WERI-Rb-1 (cell line): Measurements from ENCODE around the gene TUBGCP3.
"Not testable (repeated sequence)": the region's sequence is repeated elsewhere in the genome, so short reads cannot be mapped to it uniquely, and the experiment has no call there.

ENCODE experiments used
- DNase-seq: peaks from one replicate; pipeline ENCODE4 v3.0.0-alpha.2; 2020
- H3K27ac ChIP-seq: fragments of 250-450 bp; sonication (Bioruptor Pico); 2 replicates; pipeline ENCODE4 v1.5.1; 2020; ENCODE audit warnings: mild to moderate bottlenecking, moderate library complexity
- H3K27me3 ChIP-seq: fragments of 250-450 bp; sonication (Bioruptor Pico); 2 replicates; pipeline ENCODE4 v1.5.1; 2021; ENCODE audit warnings: mild to moderate bottlenecking, low read depth, moderate library complexity; ENCODE audit not compliant: insufficient read depth, severe bottlenecking
- H3K36me3 ChIP-seq: fragments of 250-450 bp; sonication (Bioruptor Pico); 2 replicates; pipeline ENCODE4 v1.5.1; 2020; ENCODE audit warnings: mild to moderate bottlenecking, moderate library complexity
- H3K4me3 ChIP-seq: 2 replicates; pipeline ENCODE4 v1.5.1; 2011; ENCODE audit warnings: low read depth, mild to moderate bottlenecking, control low read depth, low read length
- H3K9me3 ChIP-seq: fragments of 250-450 bp; sonication (Bioruptor Pico); 2 replicates; pipeline ENCODE4 v1.5.1; 2021; ENCODE audit warnings: mild to moderate bottlenecking, moderate library complexity; ENCODE audit not compliant: severe bottlenecking
- TF ChIP-seq, protein P1 (sequence below): IDR thresholded peaks from 2 replicates; pipeline ENCODE4 v1.5.1; 2011; ENCODE audit warnings: low read depth, mild to moderate bottlenecking, control low read depth, inconsistent platforms, low read length

The TUBGCP3 gene

DNA sequence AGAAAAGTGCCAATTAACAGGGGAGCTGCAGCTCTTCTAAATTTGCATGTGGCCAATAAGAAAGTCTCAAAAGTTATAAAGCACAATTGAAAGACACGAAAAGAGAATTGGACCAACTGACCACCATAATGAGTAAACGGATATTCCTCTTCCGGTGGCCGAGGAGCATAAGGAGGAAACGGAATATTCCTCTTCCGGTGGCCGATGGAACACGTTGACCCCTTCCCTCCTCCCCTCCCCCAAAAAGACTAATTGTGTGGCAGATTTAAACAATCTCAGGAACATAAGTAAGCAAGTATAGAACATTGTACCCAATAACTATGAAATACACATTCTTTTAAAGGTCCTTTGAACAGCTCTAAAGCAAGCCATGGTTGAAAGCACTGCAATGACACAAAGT, 41.2 kb upstream of the TUBGCP3 start:
- Histone ChIP-seq H3K9me3 (no peaks in the 10 kb centered on the region), H3K36me3 (no peaks in the 10 kb centered on the region), H3K27ac (no peak overlapping the region), H3K4me3 (no peak overlapping the region), H3K27me3 (no peaks in the 10 kb centered on the region)
- TF ChIP-seq, protein P1, sequence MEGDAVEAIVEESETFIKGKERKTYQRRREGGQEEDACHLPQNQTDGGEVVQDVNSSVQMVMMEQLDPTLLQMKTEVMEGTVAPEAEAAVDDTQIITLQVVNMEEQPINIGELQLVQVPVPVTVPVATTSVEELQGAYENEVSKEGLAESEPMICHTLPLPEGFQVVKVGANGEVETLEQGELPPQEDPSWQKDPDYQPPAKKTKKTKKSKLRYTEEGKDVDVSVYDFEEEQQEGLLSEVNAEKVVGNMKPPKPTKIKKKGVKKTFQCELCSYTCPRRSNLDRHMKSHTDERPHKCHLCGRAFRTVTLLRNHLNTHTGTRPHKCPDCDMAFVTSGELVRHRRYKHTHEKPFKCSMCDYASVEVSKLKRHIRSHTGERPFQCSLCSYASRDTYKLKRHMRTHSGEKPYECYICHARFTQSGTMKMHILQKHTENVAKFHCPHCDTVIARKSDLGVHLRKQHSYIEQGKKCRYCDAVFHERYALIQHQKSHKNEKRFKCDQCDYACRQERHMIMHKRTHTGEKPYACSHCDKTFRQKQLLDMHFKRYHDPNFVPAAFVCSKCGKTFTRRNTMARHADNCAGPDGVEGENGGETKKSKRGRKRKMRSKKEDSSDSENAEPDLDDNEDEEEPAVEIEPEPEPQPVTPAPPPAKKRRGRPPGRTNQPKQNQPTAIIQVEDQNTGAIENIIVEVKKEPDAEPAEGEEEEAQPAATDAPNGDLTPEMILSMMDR, result no peak
- DNase-seq, result no peak

DNA sequence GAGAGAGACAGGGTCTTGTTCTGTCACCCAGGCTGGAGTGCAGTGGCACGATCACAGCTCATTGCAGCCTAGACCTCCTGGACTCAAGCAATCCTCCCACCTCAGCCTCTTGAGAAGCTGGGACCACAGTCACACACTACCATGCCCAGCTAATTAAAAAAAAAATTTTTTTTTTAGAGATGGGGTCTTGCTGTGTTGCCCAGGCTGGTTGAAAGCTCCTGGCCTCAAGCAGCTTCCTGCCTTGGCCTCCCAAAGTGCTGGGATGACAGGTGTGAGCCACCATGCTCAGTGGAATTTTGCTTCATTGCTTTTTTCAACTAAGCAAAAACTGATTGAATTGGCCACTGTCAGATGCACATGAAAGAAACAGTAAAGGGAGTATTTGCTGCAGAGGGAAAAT, 39.7 kb upstream of the TUBGCP3 start:
- not testable (repeated sequence) for H3K4me3 ChIP-seq, H3K36me3 ChIP-seq, H3K27me3 ChIP-seq, H3K9me3 ChIP-seq, DNase-seq, H3K27ac ChIP-seq

DNA sequence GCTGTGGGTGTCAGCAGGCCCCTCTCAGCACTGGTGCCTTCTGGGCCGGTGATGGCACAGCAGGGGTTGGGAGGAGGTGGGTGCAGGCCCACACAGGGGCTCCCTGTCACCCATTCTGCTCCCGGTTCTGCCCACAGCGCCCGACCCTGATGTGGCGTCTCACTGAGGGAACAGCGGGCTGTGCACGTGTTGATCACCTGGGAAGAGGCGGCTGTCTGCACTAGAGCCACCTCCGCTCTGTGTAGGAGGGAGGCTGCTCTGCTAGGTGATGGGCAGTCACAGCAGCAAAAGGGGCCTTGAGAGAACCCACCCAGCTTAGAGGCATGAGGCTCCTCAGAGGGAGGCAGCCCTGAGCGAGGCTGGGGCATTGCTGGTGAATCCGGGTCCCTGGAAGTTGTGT, 39.2 kb upstream of the TUBGCP3 start:
- Histone ChIP-seq H3K9me3 (no peaks in the 10 kb centered on the region), H3K4me3 (no peak overlapping the region), H3K27me3 (no peaks in the 10 kb centered on the region), H3K36me3 (no peaks in the 10 kb centered on the region), H3K27ac (no peak overlapping the region)
- no peak for DNase-seq
- TF ChIP-seq, protein P1, result no peak

DNA sequence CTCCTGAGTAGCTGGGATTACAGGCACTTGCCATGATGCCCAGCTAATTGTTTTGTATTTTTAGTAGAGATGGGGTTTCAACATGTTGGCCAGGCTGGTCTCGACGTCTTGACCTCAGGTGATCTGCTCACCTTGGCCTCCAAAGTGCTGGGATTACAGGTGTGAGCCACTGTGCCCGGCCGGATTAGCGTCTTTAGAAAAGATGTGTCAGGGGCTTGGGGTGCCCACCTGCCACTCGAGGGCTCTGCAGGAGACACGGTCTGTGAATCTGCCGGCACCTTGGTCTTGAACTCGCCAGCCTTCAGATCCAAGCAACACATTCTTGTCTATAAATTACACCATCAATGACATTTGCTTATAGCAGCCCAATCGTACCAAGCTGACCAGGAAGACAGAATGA, 38.8 kb upstream of the TUBGCP3 start:
- Histone ChIP-seq H3K9me3 (no peaks in the 10 kb centered on the region), H3K27me3 (no peaks in the 10 kb centered on the region), H3K36me3 (no peaks in the 10 kb centered on the region), H3K27ac (no peak overlapping the region), H3K4me3 (no peak overlapping the region)
- TF ChIP-seq, protein P1, result no peak
- no peak for DNase-seq

GRCh38 chr13:112626124-112626523, 38.2 kb upstream of the TUBGCP3 start:
- Histone ChIP-seq H3K9me3 (no peaks in the 10 kb centered on the region), H3K36me3 (no peaks in the 10 kb centered on the region), H3K27ac (no peak overlapping the region), H3K27me3 (no peaks in the 10 kb centered on the region), H3K4me3 (no peak overlapping the region)
- TF ChIP-seq, protein P1, result no peak
- no peak for DNase-seq

- H3K36me3 ChIP-seq, result no peaks in the 10 kb centered on the region
- no peak for DNase-seq
- no peaks in the 10 kb centered on the region for H3K9me3 ChIP-seq
- TF ChIP-seq, protein P1, result no peak
- H3K27me3 ChIP-seq, result no peaks in the 10 kb centered on the region
- no peak overlapping the region for H3K27ac ChIP-seq
- H3K4me3 ChIP-seq, result no peak overlapping the region
Measured at GRCh38 chr13:112625698-112626097, 37.7 kb upstream of the TUBGCP3 start.
